SIG-M5 treated with dmso at 0.1 percent for 504 hours (cell line): Measurements from ENCODE around the gene KRT6B.
"Not testable (repeated sequence)": the region's sequence is repeated elsewhere in the genome, so short reads cannot be mapped to it uniquely, and the experiment has no call there.

Source experiments
- DNase-seq: peaks from one replicate; lab custom pipeline; 2025; ENCODE audit not compliant: unreplicated experiment; lab: John Stamatoyannopoulos, UW

Gene KRT6B

GRCh38 chr12:52452101-52452500 is at the start of gene KRT6B:
Gene KRT6B, minus strand, starts transcription at chr12:52452146. Its CDS starts 68 bp downstream, at chr12:52452078.
- no peak for DNase-seq

GRCh38 chr12:52501490-52501889 is 49.5 kb upstream of the KRT6B start:
- no peak for DNase-seq

- not testable (repeated sequence) for DNase-seq
Measured at GRCh38 chr12:52500574-52500973, 48.6 kb upstream of the KRT6B start.

GRCh38 chr12:52499806-52500560 is 48.0 kb upstream of the KRT6B start:
- DNase-seq: no peak

GRCh38 chr12:52498946-52499345 is 47.0 kb upstream of the KRT6B start:
- no peak for DNase-seq

GRCh38 chr12:52497975-52498374 is 46.0 kb upstream of the KRT6B start:
- DNase-seq: no peak

- no peak for DNase-seq
Measured at GRCh38 chr12:52496590-52497071, 44.7 kb upstream of the KRT6B start.

- DNase-seq: no peak
Measured at GRCh38 chr12:52496054-52496453, 44.1 kb upstream of the KRT6B start.

- peak; percentile 8 for DNase-seq
Measured at GRCh38 chr12:52495389-52495788, 43.4 kb upstream of the KRT6B start.

- no peak for DNase-seq
Measured at GRCh38 chr12:52494518-52494917, 42.6 kb upstream of the KRT6B start.

- no peak for DNase-seq
Measured at GRCh38 chr12:52494100-52494499, 42.2 kb upstream of the KRT6B start.

GRCh38 chr12:52493172-52493571 is 41.2 kb upstream of the KRT6B start, which contains the start of gene KRT6A:
Gene KRT6A, minus strand, starts transcription at chr12:52493257. Its CDS starts 69 bp downstream, at chr12:52493188.
- no peak for DNase-seq

GRCh38 chr12:52492405-52492804 is 40.5 kb upstream of the KRT6B start:
- DNase-seq: not testable (repeated sequence)

- DNase-seq: not testable (repeated sequence)
Measured at GRCh38 chr12:52491495-52491894, 39.5 kb upstream of the KRT6B start.

GRCh38 chr12:52488736-52489135 is 36.8 kb upstream of the KRT6B start:
- no peak for DNase-seq

GRCh38 chr12:52487744-52488443 is 35.9 kb upstream of the KRT6B start:
- not testable (repeated sequence) for DNase-seq

- DNase-seq: no peak
Measured at GRCh38 chr12:52487211-52487610, 35.3 kb upstream of the KRT6B start.

GRCh38 chr12:52486166-52487105 is 34.5 kb upstream of the KRT6B start:
- DNase-seq: no peak

GRCh38 chr12:52480073-52480472 is 28.1 kb upstream of the KRT6B start:
- no peak for DNase-seq

- DNase-seq: no peak
Measured at GRCh38 chr12:52477651-52478050, 25.7 kb upstream of the KRT6B start.

- no peak for DNase-seq
Measured at GRCh38 chr12:52474212-52474611, 22.3 kb upstream of the KRT6B start.
